Coronary artery (tissue), 2 donors: Measurements from ENCODE around the gene NR1H4.

Experiments
- DNase-seq: peaks from one replicate; pipeline ENCODE4 v3.0.0-alpha.2; 2017; ENCODE audit warnings: low spot score
- H3K27ac ChIP-seq, 2 donors: fragments of 200-600 bp; sonication (generic); one replicate each; pipeline ENCODE4 v1.5.1; 2016 to 2019
- H3K4me3 ChIP-seq: fragments of 200-600 bp; sonication (generic); 2 replicates; pipeline ENCODE4 v1.5.1; 2016; ENCODE audit warnings: mild to moderate bottlenecking, moderate library complexity
- CTCF ChIP-seq: fragments of 200-600 bp; sonication (generic); IDR thresholded peaks from one replicate; pipeline ENCODE4 v1.5.1; 2019; ENCODE audit warnings: antibody characterized with exemption

NR1H4 gene

DNA sequence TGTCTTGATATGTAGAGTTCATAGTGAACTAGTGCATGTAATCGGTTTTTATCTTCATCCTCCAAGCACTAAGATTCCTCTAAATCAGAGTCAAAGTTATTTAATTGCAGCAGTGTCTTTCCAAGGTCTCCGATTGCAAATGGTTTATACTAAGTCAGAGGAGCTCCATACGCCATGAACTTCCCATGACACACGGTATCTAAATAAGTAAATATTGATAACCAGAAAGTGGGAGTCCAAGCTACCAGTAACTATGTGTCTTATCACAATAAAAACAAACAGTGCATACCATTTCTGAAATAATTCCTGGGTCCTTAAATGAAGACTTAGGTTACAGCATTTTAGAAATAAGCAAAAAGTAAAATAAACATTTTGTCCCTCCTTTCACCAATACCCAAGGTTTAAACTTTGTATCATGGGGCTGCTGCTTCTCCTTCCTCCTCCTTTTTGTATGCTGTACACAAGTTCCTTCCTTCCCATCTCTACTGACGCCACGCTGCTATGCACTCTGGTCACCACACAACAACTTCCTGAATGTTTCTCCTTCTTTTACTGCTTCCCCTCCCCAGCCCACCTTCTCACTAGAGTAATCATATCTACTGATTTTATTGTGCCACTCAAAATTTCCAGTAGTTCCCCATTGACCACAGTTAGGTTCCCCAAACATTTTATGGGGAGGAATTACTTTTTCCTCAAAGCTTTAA is 10.7 kb downstream of the NR1H4 start:
- H3K27ac ChIP-seq = no peak overlapping the region
- no peak overlapping the region for H3K4me3 ChIP-seq
- DNase-seq = no peak
- no peak for TF ChIP-seq CTCF

GRCh38 chr12:100484891-100485471 is 11.3 kb downstream of the NR1H4 start:
- no peak for TF ChIP-seq CTCF
- H3K27ac ChIP-seq = no peak overlapping the region
- DNase-seq = no peak
- H3K4me3 ChIP-seq = no peak overlapping the region

DNA sequence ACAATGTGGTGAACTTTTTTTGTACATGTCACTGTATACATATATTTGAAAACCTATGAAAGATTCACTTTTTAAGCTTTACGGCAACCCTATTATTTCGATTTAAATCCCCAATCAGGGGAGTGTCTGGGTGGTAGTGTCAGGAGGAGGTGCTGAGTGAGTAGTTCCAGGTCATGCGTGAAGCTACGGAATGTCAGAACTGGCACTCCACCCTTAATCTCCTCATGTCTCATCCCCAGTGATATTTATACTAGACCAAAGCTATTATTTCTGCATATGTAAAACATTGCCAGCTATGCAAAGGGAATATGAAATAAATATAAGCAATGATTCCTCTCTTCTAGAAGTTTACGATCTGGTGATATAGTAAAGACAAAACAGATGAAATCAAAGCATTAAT is 12.3 kb downstream of the NR1H4 start:
- Histone ChIP-seq H3K27ac (no peak overlapping the region), H3K4me3 (no peak overlapping the region)
- no peak for DNase-seq
- TF ChIP-seq CTCF = no peak

DNA sequence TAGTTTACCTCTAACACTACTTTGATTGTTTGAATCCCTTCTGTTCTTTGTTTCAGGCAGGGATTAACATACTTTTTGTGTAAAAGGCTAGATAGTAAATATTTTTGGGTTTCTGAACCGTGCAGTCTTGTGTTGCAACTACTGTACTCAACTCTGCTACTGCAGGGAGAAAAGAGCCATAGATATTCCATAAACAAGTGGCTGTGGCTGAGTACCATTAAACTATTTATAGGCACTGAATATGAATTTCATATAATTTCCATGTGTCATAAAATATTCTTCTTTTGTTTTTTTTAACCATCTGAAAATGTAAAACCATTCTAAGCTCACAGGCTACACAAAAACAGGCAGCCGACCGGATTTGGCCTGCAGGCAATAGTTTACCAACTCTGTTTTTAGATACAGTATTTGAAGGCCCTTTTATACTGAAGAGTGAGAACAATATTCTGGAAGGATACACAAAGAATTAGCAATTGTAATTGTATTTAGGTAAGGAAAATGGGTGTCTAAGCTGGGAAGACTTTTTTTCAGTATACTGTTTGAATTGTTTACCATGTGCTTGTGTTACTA is 15.7 kb downstream of the NR1H4 start:
- no peak overlapping the region for H3K27ac ChIP-seq
- no peak for DNase-seq
- no peak for TF ChIP-seq CTCF
- H3K4me3 ChIP-seq = no peak overlapping the region

- H3K27ac ChIP-seq = no peak overlapping the region
- no peak for TF ChIP-seq CTCF
These were observed 16.4 kb downstream of the NR1H4 start for GRCh38 chr12:100490056-100490455.

GRCh38 chr12:100491104-100491503 is 17.4 kb downstream of the NR1H4 start:
- Histone ChIP-seq H3K4me3 (no peak overlapping the region), H3K27ac (no peak overlapping the region)
- TF ChIP-seq CTCF = no peak
- no peak for DNase-seq

More at GRCh38 chr12:100490056-100490455, 16.4 kb downstream of the NR1H4 start:
- DNase-seq = no peak
- no peak overlapping the region for H3K4me3 ChIP-seq
